Measurements from ENCODE around the gene ZNF66. TPM values are rescaled to one million over a fixed set of nuclear protein-coding genes. Genes with fewer than 3 reads are reported as not detected.
"Not testable (repeated sequence)": the region's sequence is repeated elsewhere in the genome, so short reads cannot be mapped to it uniquely, and the experiment has no call there.

Gene ZNF66
- total RNA-seq = 1 to 10 TPM; 5.0 to 6.0 TPM

- Mint-ChIP-seq H3K9me3 (peaks cover 13% of the 10 kb centered on the region), H3K27me3 (no peaks in the 10 kb centered on the region), H3K27ac (peak within 1 kb of the TSS; percentile 97), H3K4me1 (ENCODE audit: low read depth) (peaks cover 16% of the 10 kb centered on the region), H3K36me3 (peaks cover 36% of the 10 kb centered on the region), H3K4me3 (peak within 1 kb of the TSS; percentile 100)
- intact Hi-C loops (cut with micrococcal nuclease) = loop anchor here (1.0 to 10.0 kb wide), 6 partner anchors 115 to 954 kb away; partner anchors contain the start of genes ZNF429, ZNF430, ZNF506 and ZNF626
- ChIA-PET CTCF (interaction anchor here (1.1 to 1.4 kb wide), 2 partner anchors 115 to 538 kb away, joined by 3 to 4 read pairs; partner anchors contain the start of gene ZNF626), POLR2A (interaction anchor here (0.6 to 2.1 kb wide), 17 partner anchors 9 to 1060 kb away, joined by 3 to 13 read pairs (median 4); partner anchors contain the start of genes ZNF429, ZNF43, ZNF430 and ZNF431)
- DNase-seq = peak; percentile 97
Observed at GRCh38 chr19:20776083-20777076, at the start of gene ZNF66. Gene ZNF66, plus strand, starts transcription at chr19:20776304. Its CDS starts 144 bp downstream, at chr19:20776448.

- CTCF ChIA-PET; H3K4me1 Mint-ChIP-seq (ENCODE audit: low read depth); H3K36me3 Mint-ChIP-seq; H3K27ac Mint-ChIP-seq; DNase-seq; H3K9me3 Mint-ChIP-seq; H3K4me3 Mint-ChIP-seq; intact Hi-C loops (cut with micrococcal nuclease); POLR2A ChIA-PET; H3K27me3 Mint-ChIP-seq: not testable (repeated sequence)
Observed at GRCh38 chr19:20750169-20750568, 25.9 kb upstream of the ZNF66 start.

- CTCF ChIA-PET = interaction anchor here (0.6 kb wide), 1 partner anchor 16 kb away, joined by 3 read pairs; no protein-coding TSS in a partner anchor
- H3K27me3 Mint-ChIP-seq; H3K4me3 Mint-ChIP-seq; H3K9me3 Mint-ChIP-seq; H3K27ac Mint-ChIP-seq; intact Hi-C loops (cut with micrococcal nuclease); POLR2A ChIA-PET; H3K36me3 Mint-ChIP-seq; H3K4me1 Mint-ChIP-seq (ENCODE audit: low read depth); DNase-seq: not testable (repeated sequence)
Observed at GRCh38 chr19:20752291-20752690, 23.8 kb upstream of the ZNF66 start.

GRCh38 chr19:20769225-20769736, 6.8 kb upstream of the ZNF66 start:
- H3K4me1 Mint-ChIP-seq (ENCODE audit: low read depth); H3K36me3 Mint-ChIP-seq; H3K4me3 Mint-ChIP-seq; intact Hi-C loops (cut with micrococcal nuclease); H3K27ac Mint-ChIP-seq; H3K9me3 Mint-ChIP-seq; DNase-seq; CTCF ChIA-PET; H3K27me3 Mint-ChIP-seq; POLR2A ChIA-PET: not testable (repeated sequence)

- Mint-ChIP-seq H3K27ac (no peak overlapping the region), H3K4me1 (ENCODE audit: low read depth) (peaks cover 15% of the 10 kb centered on the region), H3K27me3 (no peaks in the 10 kb centered on the region), H3K4me3 (no peak overlapping the region), H3K9me3 (peaks cover 58% of the 10 kb centered on the region), H3K36me3 (peaks cover 76% of the 10 kb centered on the region)
- CTCF ChIA-PET = no interaction called here
- POLR2A ChIA-PET = no interaction called here
- peak; percentile 10 for DNase-seq
- intact Hi-C loops (cut with micrococcal nuclease) = no loop called here
Observed at GRCh38 chr19:20787786-20788185, 11.7 kb downstream of the ZNF66 start.

GRCh38 chr19:20791806-20792205, 15.7 kb downstream of the ZNF66 start:
- H3K27me3 Mint-ChIP-seq = no peaks in the 10 kb centered on the region
- intact Hi-C loops (cut with micrococcal nuclease) = no loop called here
- no peak for DNase-seq
- ChIA-PET POLR2A (no interaction called here), CTCF (no interaction called here)
- H3K27ac Mint-ChIP-seq = no peak overlapping the region
- H3K36me3 Mint-ChIP-seq = peaks cover 69% of the 10 kb centered on the region
- H3K9me3 Mint-ChIP-seq = peaks cover 46% of the 10 kb centered on the region
- peaks cover 6% of the 10 kb centered on the region for H3K4me1 Mint-ChIP-seq (ENCODE audit: low read depth)
- no peak overlapping the region for H3K4me3 Mint-ChIP-seq

- CTCF ChIA-PET; H3K27ac Mint-ChIP-seq; DNase-seq; intact Hi-C loops (cut with micrococcal nuclease); POLR2A ChIA-PET; H3K4me1 Mint-ChIP-seq (ENCODE audit: low read depth); H3K4me3 Mint-ChIP-seq; H3K27me3 Mint-ChIP-seq: not testable (repeated sequence)
- Mint-ChIP-seq H3K36me3 (peaks cover 73% of the 10 kb centered on the region), H3K9me3 (peaks cover 74% of the 10 kb centered on the region)
Observed at GRCh38 chr19:20806311-20807262, 30.5 kb downstream of the ZNF66 start.

- peaks cover 79% of the 10 kb centered on the region for H3K9me3 Mint-ChIP-seq
- H3K4me3 Mint-ChIP-seq = no peak overlapping the region
- no peak overlapping the region for H3K27ac Mint-ChIP-seq
- peaks cover 34% of the 10 kb centered on the region for H3K36me3 Mint-ChIP-seq
- DNase-seq = no peak
- intact Hi-C loops (cut with micrococcal nuclease) = no loop called here
- CTCF ChIA-PET = no interaction called here
- no peaks in the 10 kb centered on the region for H3K4me1 Mint-ChIP-seq (ENCODE audit: low read depth)
- no peaks in the 10 kb centered on the region for H3K27me3 Mint-ChIP-seq
- POLR2A ChIA-PET = no interaction called here
Observed at GRCh38 chr19:20840371-20840770, 64.3 kb downstream of the ZNF66 start.

Other genes starting within 250 kb of the ZNF66 start
- gene ZNF737, start 210.5 kb upstream of the ZNF66 start, total RNA-seq = 1 to 10 TPM; 9.0 to 9.9 TPM
- gene ZNF626, start 114.7 kb upstream of the ZNF66 start, total RNA-seq = 10 to 100 TPM in 1 of 2 experiments, 1 to 10 TPM in 1; 8.7 to 12.5 TPM
- gene ZNF85, start 146.9 kb downstream of the ZNF66 start, total RNA-seq = 10 to 100 TPM; 15.4 to 18.5 TPM
- gene ZNF430, start 244.4 kb downstream of the ZNF66 start, total RNA-seq = 10 to 100 TPM; 18.9 to 20.9 TPM